NCI-H146 treated with DMSO at 0.1 percent for 48 hours (cell line): ENCODE measurements around the gene FANCF.
A peak's percentile ranks its signal among the peaks of the same experiment; 100 is the strongest.
"Not testable (repeated sequence)": the region's sequence is repeated elsewhere in the genome, so short reads cannot be mapped to it uniquely, and the experiment has no call there.

Experiments used
- DNase-seq: peaks from one replicate; lab custom pipeline; 2025; ENCODE audit not compliant: unreplicated experiment; lab: John Stamatoyannopoulos, UW

Gene FANCF

GRCh38 chr11:22625448-22626287 lies at the start of gene FANCF:
Gene FANCF (minus strand): TSS chr11:22625823. CDS start chr11:22625810, 13 bp downstream.
- DNase-seq: peak; percentile 93

- no peak for DNase-seq
Observed at GRCh38 chr11:22674470-22675439, 49.1 kb upstream of the FANCF start.

- DNase-seq: no peak
Observed at GRCh38 chr11:22671751-22672150, 46.1 kb upstream of the FANCF start.

GRCh38 chr11:22670830-22671229 lies 45.2 kb upstream of the FANCF start:
- no peak for DNase-seq

GRCh38 chr11:22669368-22669767 lies 43.7 kb upstream of the FANCF start:
- no peak for DNase-seq

- no peak for DNase-seq
Observed at GRCh38 chr11:22668005-22668796, 42.6 kb upstream of the FANCF start.

- no peak for DNase-seq
Observed at GRCh38 chr11:22666688-22667439, 41.2 kb upstream of the FANCF start.

GRCh38 chr11:22666325-22666687 lies 40.7 kb upstream of the FANCF start, which contains the start of gene GAS2:
Gene GAS2 (plus strand): TSS chr11:22666611. CDS start chr11:22674870, 8,259 bp downstream.
- DNase-seq: no peak

- no peak for DNase-seq
Observed at GRCh38 chr11:22659783-22660182, 34.2 kb upstream of the FANCF start.

- DNase-seq: no peak
Observed at GRCh38 chr11:22657101-22657694, 31.6 kb upstream of the FANCF start.

GRCh38 chr11:22656130-22656529 lies 30.5 kb upstream of the FANCF start:
- no peak for DNase-seq

- DNase-seq: not testable (repeated sequence)
Observed at GRCh38 chr11:22652346-22652745, 26.7 kb upstream of the FANCF start.

GRCh38 chr11:22641559-22641958 lies 15.9 kb upstream of the FANCF start:
- no peak for DNase-seq

GRCh38 chr11:22640862-22641261 lies 15.2 kb upstream of the FANCF start:
- no peak for DNase-seq

- no peak for DNase-seq
Observed at GRCh38 chr11:22635689-22636088, 10.1 kb upstream of the FANCF start.

GRCh38 chr11:22634897-22635629 lies 9.4 kb upstream of the FANCF start:
- DNase-seq: no peak

- no peak for DNase-seq
Observed at GRCh38 chr11:22633354-22633902, 7.8 kb upstream of the FANCF start.

- no peak for DNase-seq
Observed at GRCh38 chr11:22627421-22627820, 1.8 kb upstream of the FANCF start.
